Bronchial epithelial cell (primary cell): ENCODE results near the gene CASTOR2. TPM values are rescaled to one million over a fixed set of nuclear protein-coding genes. Genes with fewer than 3 reads are reported as not detected.
"Not testable (repeated sequence)": the region's sequence is repeated elsewhere in the genome, so short reads cannot be mapped to it uniquely, and the experiment has no call there.

Experiments
- DNase-seq: peaks from one replicate; pipeline ENCODE4 v3.0.0-alpha.2; 2010; ENCODE audit warnings: low read depth
- FAIRE-seq: peaks from 2 replicates; lab custom pipeline; 2011; peaks lifted over from hg19 to GRCh38; lab: Jason Lieb, UNC
- H3K27me3 ChIP-seq: 2 replicates; pipeline ENCODE4 v1.5.1; 2011; ENCODE audit warnings: low read length; ENCODE audit not compliant: control insufficient read depth, insufficient read depth
- H3K36me3 ChIP-seq: 2 replicates; pipeline ENCODE4 v1.5.1; 2011; ENCODE audit warnings: low read length; ENCODE audit not compliant: control insufficient read depth, insufficient read depth
- H3K4me3 ChIP-seq: 2 replicates; pipeline ENCODE4 v1.5.1; 2011; ENCODE audit warnings: mild to moderate bottlenecking, low read depth, low read length, control low read depth
- CTCF ChIP-seq: IDR thresholded peaks from 2 replicates; pipeline ENCODE4 v1.5.1; 2011; ENCODE audit warnings: mild to moderate bottlenecking, moderate library complexity, low read length, control low read depth, inconsistent platforms; ENCODE audit not compliant: insufficient read depth, severe bottlenecking
- total RNA-seq: library from RNA; depleted of rRNA; stranded (reverse); fragments of >200 nt; gene quantifications from 2 replicates; pipeline ENCODE4 v1.2.1, GENCODE V29; 2014

CASTOR2 gene
- total RNA-seq, 1 donor from 2014 or later = 1.6 TPM

GRCh38 chr7:75058406-75058805 is 93.9 kb downstream of the CASTOR2 start:
- Histone ChIP-seq H3K27me3 (no peaks in the 10 kb centered on the region), H3K4me3 (no peak overlapping the region), H3K36me3 (peaks cover 30% of the 10 kb centered on the region)
- DNase-seq (no peak), FAIRE-seq (no peak)
- TF ChIP-seq CTCF = no peak

DNA sequence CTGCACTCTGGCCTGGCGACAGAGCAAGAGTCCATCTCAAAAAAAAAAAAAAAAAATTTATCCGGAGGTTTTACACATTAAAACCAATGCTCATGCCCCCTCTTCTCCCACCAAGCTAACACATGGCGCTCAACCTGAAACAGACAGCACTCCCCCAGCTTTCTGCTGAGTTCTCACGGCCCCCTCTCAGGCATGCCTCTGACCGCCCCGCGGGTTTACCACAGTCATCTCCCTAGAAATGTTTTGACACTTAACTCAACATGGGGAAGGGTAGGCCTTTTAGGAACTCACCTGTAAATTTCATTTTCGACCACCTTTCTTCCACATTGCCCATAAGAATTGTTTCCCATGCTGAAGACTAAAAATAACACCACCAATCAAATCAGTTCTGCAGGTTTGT is 99.8 kb downstream of the CASTOR2 start:
- Histone ChIP-seq H3K36me3 (peaks cover 29% of the 10 kb centered on the region), H3K27me3 (no peaks in the 10 kb centered on the region), H3K4me3 (no peak overlapping the region)
- DNase-seq = no peak
- TF ChIP-seq CTCF = no peak
- FAIRE-seq = no peak

DNA sequence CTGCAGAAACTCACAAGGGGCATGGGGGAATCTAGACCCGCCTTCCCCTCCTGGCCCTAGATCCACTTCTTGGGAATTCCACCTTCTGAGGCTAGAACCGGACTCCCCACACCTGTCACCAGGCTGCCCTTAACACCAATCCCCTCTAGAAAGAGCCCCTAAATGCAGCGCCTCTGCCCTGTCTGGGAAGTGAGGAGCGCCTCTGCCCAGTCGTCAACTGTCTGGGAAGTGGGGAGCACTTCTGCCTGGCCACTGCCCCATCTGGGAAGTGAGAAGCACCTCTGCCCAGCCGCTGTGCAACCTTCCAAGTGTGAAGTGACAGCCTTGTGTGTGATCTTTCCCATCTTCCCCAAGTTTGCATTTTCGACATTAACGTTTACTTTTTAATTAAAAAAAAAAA is 100.3 kb downstream of the CASTOR2 start:
- DNase-seq (no peak), FAIRE-seq (no peak)
- TF ChIP-seq CTCF = no peak
- Histone ChIP-seq H3K36me3 (peaks cover 29% of the 10 kb centered on the region), H3K27me3 (no peaks in the 10 kb centered on the region), H3K4me3 (no peak overlapping the region)

- TF ChIP-seq CTCF = no peak
- no peaks in the 10 kb centered on the region for H3K27me3 ChIP-seq
- DNase-seq = no peak
- peaks cover 20% of the 10 kb centered on the region for H3K36me3 ChIP-seq
- no peak for FAIRE-seq
- H3K4me3 ChIP-seq = no peak overlapping the region
Observed at GRCh38 chr7:75066521-75066920, 102.0 kb downstream of the CASTOR2 start.

DNA sequence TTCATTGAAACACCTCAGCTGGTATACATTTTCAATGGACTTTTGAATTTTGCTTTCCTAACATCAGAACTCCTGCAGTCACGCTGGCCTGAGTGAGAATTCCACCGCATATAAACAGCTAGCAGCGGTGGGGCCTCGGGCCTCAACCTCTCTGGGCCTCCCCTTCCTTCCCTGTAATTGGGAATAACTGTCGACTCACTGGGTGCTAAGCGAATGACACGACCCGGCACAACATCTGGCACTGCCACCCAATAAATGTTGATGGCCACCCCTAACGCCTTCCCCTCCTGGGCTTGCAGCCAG is 108.4 kb downstream of the CASTOR2 start:
- no peak for DNase-seq
- no peak for FAIRE-seq
- Histone ChIP-seq H3K27me3 (no peaks in the 10 kb centered on the region), H3K4me3 (peak overlapping the region; percentile 75), H3K36me3 (no peaks in the 10 kb centered on the region)
- TF ChIP-seq CTCF = no peak

GRCh38 chr7:75074262-75074641 is 109.7 kb downstream of the CASTOR2 start:
- H3K36me3 ChIP-seq, FAIRE-seq, H3K4me3 ChIP-seq, H3K27me3 ChIP-seq: not testable (repeated sequence)
- DNase-seq = peak; percentile 10

Other genes starting within 250 kb of the CASTOR2 start
- 2.6 and 3.2 TPM in 2 replicates for gene NCF1, start 190.7 kb upstream of the CASTOR2 start, total RNA-seq
- gene GTF2IRD2, start 113.1 kb upstream of the CASTOR2 start, total RNA-seq = 1.6 and 2.7 TPM in 2 replicates
- 42.9 and 60.2 TPM in 2 replicates for gene RCC1L, start 109.1 kb downstream of the CASTOR2 start, total RNA-seq
- gene GTF2IRD2B, start 127.9 kb downstream of the CASTOR2 start, total RNA-seq = 9.7 and 12.7 TPM in 2 replicates